Activated CD8-positive, alpha-beta T cell treated with anti-CD3 and anti-CD28 coated beads, Interleukin-2, amount 10 ng/mL, durations not matched to agents 7 days and 5 days (primary cell): ENCODE data around the gene SPNS1. TPM values are rescaled to one million over a fixed set of nuclear protein-coding genes. Genes with fewer than 3 reads are reported as not detected.

Experiments used
- ATAC-seq: fragments of 150-1000 bp; cut with Tn5 transposase; one replicate; pipeline ENCODE4 v1.10.0; 2021; ENCODE audit warnings: moderate library complexity
- CTCF ChIA-PET: fragments of 350-600 bp; sonication (Branson Sonifier 250); formaldehyde crosslinking; loops from one replicate; lab custom pipeline; 2021; ENCODE audit warnings: antibody characterized with exemption; lab: Charles Lee
- POLR2A ChIA-PET: fragments of 350-600 bp; sonication (Branson Sonifier 250); formaldehyde crosslinking; loops from one replicate; lab custom pipeline; 2021; ENCODE audit warnings: antibody characterized with exemption; lab: Charles Lee
- DNase-seq: peaks from one replicate; pipeline ENCODE4 v3.0.0-alpha.2; 2020
- H3K27ac Mint-ChIP-seq: one replicate; pipeline ENCODE4 v1.8.0; 2021; ENCODE audit warnings: mild to moderate bottlenecking, mixed read lengths
- H3K27me3 Mint-ChIP-seq: one replicate; pipeline ENCODE4 v1.8.0; 2021; ENCODE audit warnings: low read depth, mixed read lengths
- H3K36me3 Mint-ChIP-seq: one replicate; pipeline ENCODE4 v1.8.0; 2021; ENCODE audit warnings: low read depth, mixed read lengths
- H3K4me1 Mint-ChIP-seq: one replicate; pipeline ENCODE4 v1.8.0; 2021; ENCODE audit warnings: low read depth, mixed read lengths
- H3K4me3 Mint-ChIP-seq: one replicate; pipeline ENCODE4 v1.8.0; 2021; ENCODE audit warnings: mild to moderate bottlenecking, mixed read lengths
- H3K9me3 Mint-ChIP-seq: one replicate; pipeline ENCODE4 v1.8.0; 2022; ENCODE audit warnings: mixed read lengths; ENCODE audit not compliant: insufficient read depth
- total RNA-seq, 2 experiments: library from RNA; stranded (reverse); gene quantifications; one replicate each; pipeline ENCODE4 v1.2.3, GENCODE V29; 2021

Gene SPNS1
- total RNA-seq, 2 experiments from 2014 or later = 28.3 to 29.0 TPM

DNA sequence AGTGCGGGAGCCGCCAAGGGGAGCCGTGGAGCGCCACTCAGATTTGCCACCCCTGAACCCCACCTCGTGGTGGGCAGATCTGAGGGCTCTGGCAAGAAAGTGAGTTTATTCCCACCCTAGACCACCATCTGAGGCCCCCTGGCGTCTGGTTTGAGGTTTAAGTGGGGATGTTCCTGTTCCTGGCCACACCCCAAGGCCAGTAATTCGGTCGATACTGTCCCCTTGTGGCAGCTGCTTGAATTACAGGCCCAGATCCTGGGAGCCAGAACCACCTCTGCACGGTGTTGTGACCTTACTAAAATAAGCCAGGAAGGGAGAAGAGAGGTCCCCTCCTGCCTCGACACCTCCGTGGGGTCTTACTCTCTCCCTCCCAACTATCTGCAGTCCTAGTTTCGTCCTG is 6.9 kb downstream of the SPNS1 start:
- ChIA-PET CTCF (interaction anchor here (1.3 to 1.8 kb wide), 2 partner anchors 20 to 26 kb away, joined by 3 to 9 read pairs; no protein-coding TSS in a partner anchor), POLR2A (no interaction called here)
- Mint-ChIP-seq H3K27ac (no peak overlapping the region), H3K27me3 (no peaks in the 10 kb centered on the region), H3K4me1 (peaks cover 40% of the 10 kb centered on the region), H3K4me3 (no peak overlapping the region), H3K36me3 (peaks cover 66% of the 10 kb centered on the region), H3K9me3 (peaks cover 4% of the 10 kb centered on the region)
- DNase-seq (peak; percentile 59), ATAC-seq (no peak)

DNA sequence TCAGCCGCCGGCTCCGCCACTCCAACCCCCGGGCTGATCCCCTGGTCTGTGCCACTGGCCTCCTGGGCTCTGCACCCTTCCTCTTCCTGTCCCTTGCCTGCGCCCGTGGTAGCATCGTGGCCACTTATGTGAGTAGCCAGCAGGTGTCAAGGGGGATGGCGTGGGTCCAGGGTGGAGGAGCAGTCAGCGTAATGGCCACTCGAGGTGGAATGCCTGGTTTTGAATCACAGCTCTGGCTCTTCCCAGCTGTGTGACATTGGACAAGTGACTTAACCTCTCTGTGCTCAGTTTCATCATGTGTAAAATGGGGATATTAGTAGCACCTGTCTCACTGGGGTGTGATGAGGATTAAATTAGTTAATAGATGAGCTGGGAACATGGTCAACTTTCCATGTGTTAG is 7.8 kb downstream of the SPNS1 start:
- DNase-seq (no peak), ATAC-seq (no peak)
- Mint-ChIP-seq H3K4me3 (no peak overlapping the region), H3K27ac (no peak overlapping the region), H3K4me1 (peaks cover 40% of the 10 kb centered on the region), H3K36me3 (peaks cover 72% of the 10 kb centered on the region), H3K27me3 (no peaks in the 10 kb centered on the region), H3K9me3 (peaks cover 9% of the 10 kb centered on the region)
- ChIA-PET POLR2A (no interaction called here), CTCF (interaction anchor here (2.9 kb wide), 1 partner anchor 8 kb away, joined by 14 read pairs; the partner anchor contains the start of gene SPNS1)

DNA sequence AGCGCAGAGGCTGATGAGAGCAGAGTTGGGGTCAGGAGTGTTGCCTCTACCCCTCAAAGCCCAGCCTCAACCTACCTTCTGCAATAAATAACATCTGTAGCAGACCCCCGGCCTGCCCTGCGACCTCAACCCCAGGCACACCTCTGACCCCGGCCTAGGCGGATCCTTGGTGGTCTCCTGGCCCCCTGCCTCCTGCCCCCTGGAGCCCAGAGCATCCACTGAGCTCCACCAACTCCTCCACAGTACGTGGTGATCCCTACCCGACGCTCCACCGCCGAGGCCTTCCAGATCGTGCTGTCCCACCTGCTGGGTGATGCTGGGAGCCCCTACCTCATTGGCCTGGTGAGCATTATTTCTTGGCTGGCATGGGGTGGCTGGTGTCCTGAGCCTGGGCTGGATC is 8.4 kb downstream of the SPNS1 start:
- DNase-seq (no peak), ATAC-seq (no peak)
- ChIA-PET CTCF (interaction anchor here (1.1 to 2.9 kb wide), 2 partner anchors 9 to 38 kb away, joined by 4 to 14 read pairs; partner anchors contain the start of gene SPNS1), POLR2A (interaction anchor here (0.6 kb wide), 1 partner anchor 34 kb away, joined by 3 read pairs; no protein-coding TSS in a partner anchor)
- no peak overlapping the region for H3K4me3 Mint-ChIP-seq
- peaks cover 40% of the 10 kb centered on the region for H3K4me1 Mint-ChIP-seq
- no peaks in the 10 kb centered on the region for H3K27me3 Mint-ChIP-seq
- H3K27ac Mint-ChIP-seq = peak overlapping the region; percentile 94
- peaks cover 73% of the 10 kb centered on the region for H3K36me3 Mint-ChIP-seq
- H3K9me3 Mint-ChIP-seq = peaks cover 11% of the 10 kb centered on the region

DNA sequence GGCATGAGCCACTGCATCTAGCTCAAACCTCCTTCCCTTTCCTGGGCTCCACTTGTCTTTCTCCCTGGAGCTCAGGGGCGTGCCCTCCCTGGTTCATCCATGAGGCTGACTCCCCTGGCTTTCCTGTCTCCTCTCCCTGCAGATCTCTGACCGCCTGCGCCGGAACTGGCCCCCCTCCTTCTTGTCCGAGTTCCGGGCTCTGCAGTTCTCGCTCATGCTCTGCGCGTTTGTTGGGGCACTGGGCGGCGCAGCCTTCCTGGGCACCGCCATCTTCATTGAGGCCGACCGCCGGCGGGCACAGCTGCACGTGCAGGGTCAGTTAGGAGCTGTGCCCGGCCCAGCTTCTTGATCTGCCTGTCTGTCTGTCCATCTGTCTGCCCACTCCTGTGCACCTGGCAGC is 9.1 kb downstream of the SPNS1 start:
- Mint-ChIP-seq H3K4me1 (peaks cover 42% of the 10 kb centered on the region), H3K36me3 (peaks cover 74% of the 10 kb centered on the region)
- no peak for DNase-seq

DNA sequence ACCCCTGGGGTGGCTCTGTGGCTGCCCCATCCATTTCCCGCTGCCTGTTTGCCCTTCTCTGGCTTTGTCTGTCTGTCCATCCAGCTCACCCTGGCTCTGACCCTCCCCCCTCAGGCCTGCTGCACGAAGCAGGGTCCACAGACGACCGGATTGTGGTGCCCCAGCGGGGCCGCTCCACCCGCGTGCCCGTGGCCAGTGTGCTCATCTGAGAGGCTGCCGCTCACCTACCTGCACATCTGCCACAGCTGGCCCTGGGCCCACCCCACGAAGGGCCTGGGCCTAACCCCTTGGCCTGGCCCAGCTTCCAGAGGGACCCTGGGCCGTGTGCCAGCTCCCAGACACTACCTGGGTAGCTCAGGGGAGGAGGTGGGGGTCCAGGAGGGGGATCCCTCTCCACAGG is 9.5 kb downstream of the SPNS1 start:
- H3K4me1 Mint-ChIP-seq = peaks cover 46% of the 10 kb centered on the region
- peaks cover 11% of the 10 kb centered on the region for H3K9me3 Mint-ChIP-seq
- peak overlapping the region; percentile 100 for H3K4me3 Mint-ChIP-seq
- H3K27me3 Mint-ChIP-seq = no peaks in the 10 kb centered on the region
- POLR2A ChIA-PET = interaction anchor here (0.9 to 4.2 kb wide), 5 partner anchors 9 to 37 kb away, joined by 3 to 24 read pairs (median 6); no protein-coding TSS in a partner anchor
- peaks cover 78% of the 10 kb centered on the region for H3K36me3 Mint-ChIP-seq
- DNase-seq (no peak), ATAC-seq (no peak)
- CTCF ChIA-PET = interaction anchor here (0.9 to 2.9 kb wide), 3 partner anchors 10 to 37 kb away, joined by 3 to 14 read pairs (median 4); partner anchors contain the start of gene SPNS1
- peak overlapping the region; percentile 94 for H3K27ac Mint-ChIP-seq

More for the DNA sequence above, 9.1 kb downstream of the SPNS1 start:
- no peak for ATAC-seq
- ChIA-PET CTCF (interaction anchor here (0.9 to 2.9 kb wide), 3 partner anchors 10 to 37 kb away, joined by 3 to 14 read pairs (median 4); partner anchors contain the start of gene SPNS1), POLR2A (interaction anchor here (0.6 to 2.2 kb wide), 5 partner anchors 9 to 37 kb away, joined by 3 to 12 read pairs (median 5); no protein-coding TSS in a partner anchor)
- H3K27ac Mint-ChIP-seq = peak overlapping the region; percentile 94
- no peaks in the 10 kb centered on the region for H3K27me3 Mint-ChIP-seq
- H3K4me3 Mint-ChIP-seq = peak overlapping the region; percentile 100
- peaks cover 11% of the 10 kb centered on the region for H3K9me3 Mint-ChIP-seq

DNA sequence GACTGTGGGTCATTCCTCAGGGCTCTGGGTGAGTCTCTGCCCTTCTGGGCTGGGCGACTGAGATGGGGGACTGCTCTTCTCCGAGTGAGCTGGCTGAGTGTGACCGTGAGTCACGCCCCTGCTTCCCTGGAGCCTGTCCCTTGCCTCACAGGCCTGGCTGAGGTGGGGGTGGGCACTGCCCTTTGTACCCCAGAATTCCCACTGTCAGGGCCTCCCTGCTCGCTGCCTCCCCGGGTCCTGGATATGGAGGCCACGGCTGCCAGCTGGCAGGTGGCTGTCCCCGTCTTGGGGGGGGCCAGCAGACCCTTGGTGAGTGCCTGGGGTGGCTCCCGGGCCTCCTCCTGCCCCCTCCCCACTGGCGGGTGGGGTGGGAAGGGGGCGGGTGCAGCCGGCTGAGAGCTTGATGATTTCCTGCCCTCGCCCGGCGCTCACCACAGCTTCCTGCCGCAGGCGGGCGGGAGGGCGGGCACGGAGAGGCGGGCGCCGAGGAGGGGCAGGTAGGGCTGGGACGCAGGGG is 10.1 kb downstream of the SPNS1 start, which contains the start of gene LAT:
Gene LAT, plus strand, starts transcription at position 434 of the 517 bp plus-strand sequence. CDS start 366 bp downstream, outside the sequence.
- Mint-ChIP-seq H3K36me3 (peaks cover 84% of the 10 kb centered on the region), H3K27me3 (no peaks in the 10 kb centered on the region), H3K27ac (peak within 1 kb of the TSS; percentile 95), H3K4me1 (peaks cover 51% of the 10 kb centered on the region), H3K9me3 (peaks cover 11% of the 10 kb centered on the region), H3K4me3 (peak within 1 kb of the TSS; percentile 100)
- ATAC-seq = peak; percentile 62
- ChIA-PET POLR2A (interaction anchor here (0.6 to 4.2 kb wide), 8 partner anchors 8 to 45 kb away, joined by 3 to 24 read pairs (median 8); partner anchors contain the start of gene NFATC2IP), CTCF (interaction anchor here (0.9 to 2.9 kb wide), 3 partner anchors 11 to 40 kb away, joined by 3 to 14 read pairs (median 7); partner anchors contain the start of gene SPNS1)
- DNase-seq = peak; percentile 86

DNA sequence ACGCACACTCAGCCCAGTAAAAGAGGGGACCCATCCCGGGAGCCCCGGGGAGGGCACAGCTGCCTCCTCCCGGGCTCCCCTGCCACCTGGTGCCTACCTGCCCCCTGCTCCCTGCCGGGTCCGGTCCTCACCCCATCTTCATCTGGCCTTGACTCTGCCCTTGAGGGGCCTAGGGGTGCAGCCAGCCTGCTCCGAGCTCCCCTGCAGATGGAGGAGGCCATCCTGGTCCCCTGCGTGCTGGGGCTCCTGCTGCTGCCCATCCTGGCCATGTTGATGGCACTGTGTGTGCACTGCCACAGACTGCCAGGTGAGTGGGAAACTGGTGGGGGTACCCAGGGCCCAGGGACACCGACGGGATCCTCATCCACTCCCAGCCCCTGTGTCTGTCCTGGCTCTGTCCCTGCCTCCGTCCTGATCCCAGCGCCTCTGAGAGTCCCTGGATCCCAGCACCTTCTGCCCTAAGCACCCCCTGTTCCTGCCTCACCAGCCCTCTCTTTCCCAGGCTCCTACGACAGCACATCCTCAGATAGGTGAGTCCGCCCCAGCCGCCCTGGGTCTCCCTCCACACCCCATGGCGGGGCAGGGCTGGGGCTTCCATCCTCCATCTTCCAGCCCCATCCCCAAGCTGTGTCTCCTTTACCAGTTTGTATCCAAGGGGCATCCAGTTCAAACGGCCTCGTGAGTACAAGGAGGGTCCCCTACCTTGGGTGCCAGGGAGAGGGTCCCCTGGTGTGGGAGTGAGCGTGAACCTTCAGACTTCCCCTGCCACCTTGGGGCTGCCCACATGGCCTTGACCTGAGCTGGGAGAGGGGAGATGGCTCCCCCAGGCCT is 10.8 kb downstream of the SPNS1 start:
- peak overlapping the region; percentile 95 for H3K27ac Mint-ChIP-seq
- peaks cover 59% of the 10 kb centered on the region for H3K4me1 Mint-ChIP-seq
- ChIA-PET POLR2A (interaction anchor here (0.6 to 4.2 kb wide), 8 partner anchors 12 to 44 kb away, joined by 3 to 24 read pairs (median 10); partner anchors contain the start of gene NFATC2IP), CTCF (interaction anchor here (2.0 to 3.0 kb wide), 4 partner anchors 8 to 39 kb away, joined by 7 to 17 read pairs (median 14); partner anchors contain the start of gene SPNS1)
- H3K4me3 Mint-ChIP-seq = peak overlapping the region; percentile 100
- peaks cover 11% of the 10 kb centered on the region for H3K9me3 Mint-ChIP-seq
- ATAC-seq = peak; percentile 31
- H3K27me3 Mint-ChIP-seq = no peaks in the 10 kb centered on the region
- peaks cover 92% of the 10 kb centered on the region for H3K36me3 Mint-ChIP-seq
- DNase-seq = peak; percentile 33

DNA sequence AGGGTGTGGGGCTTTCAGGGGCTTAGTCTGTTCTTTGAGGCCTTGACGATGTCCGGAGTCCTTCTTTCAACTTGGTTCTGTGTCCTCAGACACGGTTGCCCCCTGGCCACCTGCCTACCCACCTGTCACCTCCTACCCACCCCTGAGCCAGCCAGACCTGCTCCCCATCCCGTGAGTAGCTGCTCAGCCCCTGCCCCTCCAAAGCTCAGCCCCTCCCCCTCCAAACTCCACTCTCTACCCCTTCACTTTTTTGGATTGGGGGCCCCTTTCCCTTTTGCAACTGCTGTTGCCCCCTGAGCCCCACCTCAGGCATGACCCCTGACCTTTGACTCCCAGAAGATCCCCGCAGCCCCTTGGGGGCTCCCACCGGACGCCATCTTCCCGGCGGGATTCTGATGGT is 11.5 kb downstream of the SPNS1 start:
- DNase-seq (peak; percentile 31), ATAC-seq (no peak)
- H3K9me3 Mint-ChIP-seq = peaks cover 11% of the 10 kb centered on the region
- ChIA-PET CTCF (interaction anchor here (2.0 to 3.0 kb wide), 4 partner anchors 9 to 38 kb away, joined by 7 to 17 read pairs (median 14); partner anchors contain the start of gene SPNS1), POLR2A (interaction anchor here (0.6 to 4.2 kb wide), 6 partner anchors 12 to 140 kb away, joined by 3 to 24 read pairs (median 10); partner anchors contain the start of genes NFATC2IP and TUFM)
- H3K4me1 Mint-ChIP-seq = peaks cover 63% of the 10 kb centered on the region
- H3K27me3 Mint-ChIP-seq = no peaks in the 10 kb centered on the region
- peaks cover 94% of the 10 kb centered on the region for H3K36me3 Mint-ChIP-seq
- peak overlapping the region; percentile 100 for H3K4me3 Mint-ChIP-seq
- peak overlapping the region; percentile 95 for H3K27ac Mint-ChIP-seq

DNA sequence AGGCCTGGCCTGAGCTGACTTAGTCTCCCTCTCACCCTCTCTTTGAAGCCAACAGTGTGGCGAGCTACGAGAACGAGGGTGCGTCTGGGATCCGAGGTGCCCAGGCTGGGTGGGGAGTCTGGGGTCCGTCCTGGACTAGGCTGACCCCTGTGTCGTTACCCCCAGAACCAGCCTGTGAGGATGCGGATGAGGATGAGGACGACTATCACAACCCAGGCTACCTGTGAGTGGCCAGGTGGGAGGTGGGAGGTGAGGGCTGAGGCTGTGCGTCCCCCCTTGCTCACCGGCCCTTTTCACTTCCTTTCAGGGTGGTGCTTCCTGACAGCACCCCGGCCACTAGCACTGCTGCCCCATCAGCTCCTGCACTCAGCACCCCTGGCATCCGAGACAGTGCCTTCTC is 11.9 kb downstream of the SPNS1 start:
- peaks cover 66% of the 10 kb centered on the region for H3K4me1 Mint-ChIP-seq
- no peaks in the 10 kb centered on the region for H3K27me3 Mint-ChIP-seq
- ChIA-PET POLR2A (interaction anchor here (0.6 to 4.2 kb wide), 10 partner anchors 12 to 140 kb away, joined by 3 to 24 read pairs (median 10); partner anchors contain the start of genes NFATC2IP, SPNS1 and TUFM), CTCF (interaction anchor here (0.8 to 3.0 kb wide), 7 partner anchors 9 to 41 kb away, joined by 4 to 17 read pairs (median 9); partner anchors contain the start of gene SPNS1)
- H3K36me3 Mint-ChIP-seq = peaks cover 93% of the 10 kb centered on the region
- peaks cover 11% of the 10 kb centered on the region for H3K9me3 Mint-ChIP-seq
- peak overlapping the region; percentile 95 for H3K27ac Mint-ChIP-seq
- peak overlapping the region; percentile 100 for H3K4me3 Mint-ChIP-seq
- DNase-seq = peak; percentile 34
- no peak for ATAC-seq

DNA sequence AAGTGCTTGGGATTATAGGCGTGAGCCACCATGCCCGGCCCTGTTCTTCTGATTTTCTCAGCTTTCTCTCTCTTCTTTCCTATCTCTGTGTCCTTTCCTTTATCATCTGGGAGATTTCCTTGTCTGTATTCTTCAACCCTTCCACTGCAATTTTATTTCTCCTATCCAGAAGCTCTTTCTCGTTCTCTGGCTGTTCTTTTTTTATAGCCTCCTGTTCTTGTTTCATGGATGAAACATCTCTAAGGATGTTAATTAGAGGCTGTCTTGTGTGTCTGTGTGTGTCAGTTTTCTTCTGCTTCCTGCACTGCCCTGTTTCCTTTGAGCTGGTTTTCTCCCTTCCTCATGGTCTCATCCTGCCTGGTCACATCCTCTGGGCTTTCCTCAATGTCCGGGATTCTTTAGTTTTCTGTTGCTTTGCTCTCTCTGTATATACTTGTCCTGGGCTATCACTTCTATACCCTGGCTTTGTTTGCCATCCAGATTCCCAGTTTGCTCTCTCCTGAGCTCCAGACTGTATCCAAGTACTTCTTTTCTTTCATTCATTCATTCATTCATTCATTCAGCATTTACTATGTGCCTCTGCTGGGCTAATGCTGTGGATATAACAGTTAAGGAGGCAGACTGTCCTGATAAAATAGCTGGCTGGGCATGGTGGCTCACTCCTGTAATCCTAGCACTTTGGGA is 12.7 kb downstream of the SPNS1 start:
- ATAC-seq (no peak), DNase-seq (no peak)
- Mint-ChIP-seq H3K27me3 (no peaks in the 10 kb centered on the region), H3K36me3 (peaks cover 91% of the 10 kb centered on the region), H3K9me3 (peaks cover 7% of the 10 kb centered on the region), H3K4me3 (peak overlapping the region; percentile 100), H3K27ac (peak overlapping the region; percentile 95), H3K4me1 (peaks cover 65% of the 10 kb centered on the region)
- ChIA-PET CTCF (interaction anchor here (0.8 to 3.0 kb wide), 7 partner anchors 10 to 42 kb away, joined by 4 to 17 read pairs (median 9); partner anchors contain the start of gene SPNS1), POLR2A (interaction anchor here (0.7 to 4.2 kb wide), 9 partner anchors 13 to 124 kb away, joined by 3 to 24 read pairs (median 7); partner anchors contain the start of genes NFATC2IP and SPNS1)
